Gastrocnemius medialis (tissue), 4 donors: Measurements from ENCODE around the gene KLHL41.

Experiments used
- POLR2A ChIP-seq, 2 donors: fragments of 450-650 bp; IDR thresholded peaks; one replicate each; pipeline ENCODE4 v1.6.1; 2017; ENCODE audit warnings: antibody characterized with exemption in 2 of 2, mild to moderate bottlenecking in 2 of 2, moderate library complexity in 2 of 2
- TF ChIP-seq, protein P1 (sequence below), 5 experiments: fragments of 450-650 bp in 3 of 5; fragments of 200-600 bp in 2 of 5; sonication (generic) in 2 of 5; IDR thresholded peaks in 4 of 5; conservative IDR thresholded peaks in 1 of 5; 1 replicate in 4 of 5; 2 replicates in 1 of 5; pipeline ENCODE4 v1.5.1; 2016 to 2019; ENCODE audit warnings: antibody characterized with exemption in 5 of 5, mild to moderate bottlenecking in 3 of 5, moderate library complexity in 3 of 5

DNA sequence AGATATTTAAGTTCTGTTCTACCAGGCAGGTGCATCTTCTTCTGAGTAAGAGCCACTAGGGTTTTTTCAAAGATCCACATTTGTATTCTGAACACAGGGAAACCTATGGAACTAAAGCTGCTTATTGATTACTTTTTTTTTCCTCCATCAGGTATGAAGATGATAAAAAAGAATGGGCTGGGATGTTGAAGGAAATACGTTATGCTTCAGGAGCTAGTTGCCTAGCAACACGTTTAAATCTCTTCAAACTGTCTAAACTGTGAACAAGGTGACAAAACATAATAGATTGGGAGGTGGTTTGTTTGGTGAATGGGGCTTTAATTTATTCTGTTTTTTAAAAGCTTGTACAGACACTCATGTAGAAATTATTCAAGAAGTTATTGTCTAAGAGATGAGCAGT, 15.9 kb downstream of the KLHL41 start:
- TF ChIP-seq, protein P1, sequence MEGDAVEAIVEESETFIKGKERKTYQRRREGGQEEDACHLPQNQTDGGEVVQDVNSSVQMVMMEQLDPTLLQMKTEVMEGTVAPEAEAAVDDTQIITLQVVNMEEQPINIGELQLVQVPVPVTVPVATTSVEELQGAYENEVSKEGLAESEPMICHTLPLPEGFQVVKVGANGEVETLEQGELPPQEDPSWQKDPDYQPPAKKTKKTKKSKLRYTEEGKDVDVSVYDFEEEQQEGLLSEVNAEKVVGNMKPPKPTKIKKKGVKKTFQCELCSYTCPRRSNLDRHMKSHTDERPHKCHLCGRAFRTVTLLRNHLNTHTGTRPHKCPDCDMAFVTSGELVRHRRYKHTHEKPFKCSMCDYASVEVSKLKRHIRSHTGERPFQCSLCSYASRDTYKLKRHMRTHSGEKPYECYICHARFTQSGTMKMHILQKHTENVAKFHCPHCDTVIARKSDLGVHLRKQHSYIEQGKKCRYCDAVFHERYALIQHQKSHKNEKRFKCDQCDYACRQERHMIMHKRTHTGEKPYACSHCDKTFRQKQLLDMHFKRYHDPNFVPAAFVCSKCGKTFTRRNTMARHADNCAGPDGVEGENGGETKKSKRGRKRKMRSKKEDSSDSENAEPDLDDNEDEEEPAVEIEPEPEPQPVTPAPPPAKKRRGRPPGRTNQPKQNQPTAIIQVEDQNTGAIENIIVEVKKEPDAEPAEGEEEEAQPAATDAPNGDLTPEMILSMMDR (IDR thresholded peaks at IDR 0.05 in 4 of 5, conservative IDR thresholded peaks at IDR 0.05 in 1 of 5): no peak
- TF ChIP-seq POLR2A (IDR thresholded peaks at IDR 0.05): no peak
